ENCODE results near the gene SLC22A23.

SLC22A23 gene

GRCh38 chr6:3444276-3445088, 12.4 kb downstream of the SLC22A23 start:
- Mint-ChIP-seq H3K4me3 (no peak overlapping the region), H3K36me3 (ENCODE audit: low read depth) (no peaks in the 10 kb centered on the region), H3K9me3 (no peaks in the 10 kb centered on the region), H3K27ac (no peak overlapping the region), H3K4me1 (ENCODE audit: low read depth) (peaks cover 2% of the 10 kb centered on the region), H3K27me3 (ENCODE audit: low read depth) (peaks cover 6% of the 10 kb centered on the region)
- DNase-seq (ENCODE audit: low spot score): no peak

GRCh38 chr6:3443221-3443515, 13.7 kb downstream of the SLC22A23 start:
- no peaks in the 10 kb centered on the region for H3K4me1 Mint-ChIP-seq (ENCODE audit: low read depth)
- H3K27me3 Mint-ChIP-seq (ENCODE audit: low read depth): peaks cover 6% of the 10 kb centered on the region
- DNase-seq (ENCODE audit: low spot score): no peak
- H3K4me3 Mint-ChIP-seq: no peak overlapping the region
- H3K9me3 Mint-ChIP-seq: no peaks in the 10 kb centered on the region
- H3K36me3 Mint-ChIP-seq (ENCODE audit: low read depth): no peaks in the 10 kb centered on the region
- no peak overlapping the region for H3K27ac Mint-ChIP-seq

GRCh38 chr6:3442431-3443220, 14.2 kb downstream of the SLC22A23 start:
- Mint-ChIP-seq H3K36me3 (ENCODE audit: low read depth) (no peaks in the 10 kb centered on the region), H3K27me3 (ENCODE audit: low read depth) (peaks cover 6% of the 10 kb centered on the region), H3K4me3 (no peak overlapping the region), H3K27ac (no peak overlapping the region), H3K4me1 (ENCODE audit: low read depth) (no peaks in the 10 kb centered on the region), H3K9me3 (no peaks in the 10 kb centered on the region)
- DNase-seq (ENCODE audit: low spot score): no peak

- Mint-ChIP-seq H3K36me3 (ENCODE audit: low read depth) (no peaks in the 10 kb centered on the region), H3K4me1 (ENCODE audit: low read depth) (no peaks in the 10 kb centered on the region), H3K27me3 (ENCODE audit: low read depth) (peaks cover 2% of the 10 kb centered on the region), H3K27ac (no peak overlapping the region), H3K4me3 (no peak overlapping the region), H3K9me3 (no peaks in the 10 kb centered on the region)
- no peak for DNase-seq (ENCODE audit: low spot score)
Measured at GRCh38 chr6:3440911-3441310, 15.9 kb downstream of the SLC22A23 start.

GRCh38 chr6:3439961-3440360, 16.9 kb downstream of the SLC22A23 start:
- Mint-ChIP-seq H3K9me3 (no peaks in the 10 kb centered on the region), H3K4me1 (ENCODE audit: low read depth) (no peaks in the 10 kb centered on the region), H3K27me3 (ENCODE audit: low read depth) (peaks cover 2% of the 10 kb centered on the region), H3K27ac (no peak overlapping the region), H3K4me3 (no peak overlapping the region), H3K36me3 (ENCODE audit: low read depth) (no peaks in the 10 kb centered on the region)
- DNase-seq (ENCODE audit: low spot score): no peak

- H3K27ac Mint-ChIP-seq: no peak overlapping the region
- H3K4me3 Mint-ChIP-seq: no peak overlapping the region
- peaks cover 2% of the 10 kb centered on the region for H3K27me3 Mint-ChIP-seq (ENCODE audit: low read depth)
- no peaks in the 10 kb centered on the region for H3K9me3 Mint-ChIP-seq
- DNase-seq (ENCODE audit: low spot score): no peak
- H3K36me3 Mint-ChIP-seq (ENCODE audit: low read depth): no peaks in the 10 kb centered on the region
- no peaks in the 10 kb centered on the region for H3K4me1 Mint-ChIP-seq (ENCODE audit: low read depth)
Measured at GRCh38 chr6:3438190-3439167, 18.4 kb downstream of the SLC22A23 start.

- DNase-seq (ENCODE audit: low spot score): no peak
- Mint-ChIP-seq H3K27ac (no peak overlapping the region), H3K9me3 (no peaks in the 10 kb centered on the region), H3K36me3 (ENCODE audit: low read depth) (no peaks in the 10 kb centered on the region), H3K27me3 (ENCODE audit: low read depth) (no peaks in the 10 kb centered on the region), H3K4me1 (ENCODE audit: low read depth) (no peaks in the 10 kb centered on the region), H3K4me3 (no peak overlapping the region)
Measured at GRCh38 chr6:3433005-3433404, 23.8 kb downstream of the SLC22A23 start.

- Mint-ChIP-seq H3K27ac (no peak overlapping the region), H3K9me3 (no peaks in the 10 kb centered on the region), H3K36me3 (ENCODE audit: low read depth) (no peaks in the 10 kb centered on the region), H3K4me1 (ENCODE audit: low read depth) (no peaks in the 10 kb centered on the region), H3K4me3 (no peak overlapping the region), H3K27me3 (ENCODE audit: low read depth) (no peaks in the 10 kb centered on the region)
- DNase-seq (ENCODE audit: low spot score): no peak
Measured at GRCh38 chr6:3432416-3432815, 24.4 kb downstream of the SLC22A23 start.

- Mint-ChIP-seq H3K27ac (no peak overlapping the region), H3K9me3 (no peaks in the 10 kb centered on the region), H3K27me3 (ENCODE audit: low read depth) (no peaks in the 10 kb centered on the region), H3K36me3 (ENCODE audit: low read depth) (no peaks in the 10 kb centered on the region), H3K4me1 (ENCODE audit: low read depth) (no peaks in the 10 kb centered on the region), H3K4me3 (no peak overlapping the region)
- no peak for DNase-seq (ENCODE audit: low spot score)
Measured at GRCh38 chr6:3431994-3432393, 24.9 kb downstream of the SLC22A23 start.

- H3K27me3 Mint-ChIP-seq (ENCODE audit: low read depth): no peaks in the 10 kb centered on the region
- no peaks in the 10 kb centered on the region for H3K9me3 Mint-ChIP-seq
- no peak overlapping the region for H3K27ac Mint-ChIP-seq
- H3K4me3 Mint-ChIP-seq: no peak overlapping the region
- H3K36me3 Mint-ChIP-seq (ENCODE audit: low read depth): no peaks in the 10 kb centered on the region
- no peak for DNase-seq (ENCODE audit: low spot score)
- H3K4me1 Mint-ChIP-seq (ENCODE audit: low read depth): no peaks in the 10 kb centered on the region
Measured at GRCh38 chr6:3429211-3429610, 27.6 kb downstream of the SLC22A23 start.

GRCh38 chr6:3428700-3429099, 28.1 kb downstream of the SLC22A23 start:
- Mint-ChIP-seq H3K36me3 (ENCODE audit: low read depth) (no peaks in the 10 kb centered on the region), H3K9me3 (no peaks in the 10 kb centered on the region), H3K4me1 (ENCODE audit: low read depth) (no peaks in the 10 kb centered on the region), H3K27ac (no peak overlapping the region), H3K27me3 (ENCODE audit: low read depth) (no peaks in the 10 kb centered on the region), H3K4me3 (no peak overlapping the region)
- no peak for DNase-seq (ENCODE audit: low spot score)

GRCh38 chr6:3428247-3428646, 28.6 kb downstream of the SLC22A23 start:
- no peak for DNase-seq (ENCODE audit: low spot score)
- H3K9me3 Mint-ChIP-seq: no peaks in the 10 kb centered on the region
- H3K4me3 Mint-ChIP-seq: no peak overlapping the region
- H3K27me3 Mint-ChIP-seq (ENCODE audit: low read depth): peaks cover 2% of the 10 kb centered on the region
- H3K4me1 Mint-ChIP-seq (ENCODE audit: low read depth): no peaks in the 10 kb centered on the region
- no peak overlapping the region for H3K27ac Mint-ChIP-seq
- no peaks in the 10 kb centered on the region for H3K36me3 Mint-ChIP-seq (ENCODE audit: low read depth)

GRCh38 chr6:3427687-3428085, 29.2 kb downstream of the SLC22A23 start:
- Mint-ChIP-seq H3K36me3 (ENCODE audit: low read depth) (no peaks in the 10 kb centered on the region), H3K4me1 (ENCODE audit: low read depth) (no peaks in the 10 kb centered on the region), H3K4me3 (no peak overlapping the region), H3K27ac (no peak overlapping the region), H3K27me3 (ENCODE audit: low read depth) (peaks cover 8% of the 10 kb centered on the region), H3K9me3 (no peaks in the 10 kb centered on the region)
- no peak for DNase-seq (ENCODE audit: low spot score)

Measured in T-helper 2 cell treated with Interferon-gamma antibody and Interleukin-4, amounts not matched to agents 5 μg/mL and 100 μg/mL, for 36 hours (primary cell).